Natural killer cell (primary cell): Measurements from ENCODE around the gene AKR1B15. TPM values are rescaled to one million over a fixed set of nuclear protein-coding genes. Genes with fewer than 3 reads are reported as not detected.

Source experiments
- ATAC-seq, 3 donors: fragments of 150-1000 bp in 2 of 3; fragments of 200-7000 bp in 1 of 3; cut with Tn5 transposase; 1 replicate in 1 of 3; 2 replicates in 2 of 3; pipeline ENCODE4 v1.10.0; 2021; ENCODE audit warnings: mild to moderate bottlenecking in 2 of 3, moderate library complexity in 2 of 3
- DNase-seq, 2 donors: peaks; one replicate each; pipeline versions ENCODE4 v3.0.0 to v3.0.0-alpha.2; 2013 to 2021; ENCODE audit warnings: mixed read lengths in 1 of 2
- H3K27ac ChIP-seq: one replicate; pipeline ENCODE4 v1.5.1; 2013; ENCODE audit warnings: mild to moderate bottlenecking, low read length
- H3K27me3 ChIP-seq: one replicate; pipeline ENCODE4 v1.6.1; 2013; ENCODE audit warnings: low read length; ENCODE audit not compliant: control insufficient read depth, insufficient read depth
- H3K36me3 ChIP-seq: one replicate; pipeline ENCODE4 v1.6.1; 2013; ENCODE audit warnings: low read length; ENCODE audit not compliant: control insufficient read depth, insufficient read depth
- H3K4me1 ChIP-seq: one replicate; pipeline ENCODE4 v1.6.1; 2013; ENCODE audit warnings: low read length; ENCODE audit not compliant: control insufficient read depth, insufficient read depth
- H3K4me3 ChIP-seq: one replicate; pipeline ENCODE4 v1.5.1; 2013; ENCODE audit warnings: low read length
- H3K9me3 ChIP-seq: one replicate; pipeline ENCODE4 v1.6.1; 2013; ENCODE audit warnings: low read length; ENCODE audit not compliant: control insufficient read depth, insufficient read depth
- H3K27ac Mint-ChIP-seq, 2 donors: one replicate each; pipeline ENCODE4 v1.8.0; 2022; ENCODE audit warnings: mild to moderate bottlenecking in 2 of 2, mixed read lengths in 2 of 2, moderate library complexity in 1 of 2
- H3K27me3 Mint-ChIP-seq, 2 donors: one replicate each; pipeline ENCODE4 v1.8.0; 2022; ENCODE audit warnings: low read depth in 2 of 2, mixed read lengths in 2 of 2
- H3K36me3 Mint-ChIP-seq: one replicate; pipeline ENCODE4 v1.8.0; 2022; ENCODE audit warnings: mixed read lengths
- H3K4me1 Mint-ChIP-seq, 2 donors: one replicate each; pipeline ENCODE4 v1.8.0; 2022; ENCODE audit warnings: mixed read lengths in 2 of 2
- H3K4me3 Mint-ChIP-seq: one replicate; pipeline ENCODE4 v1.8.0; 2022; ENCODE audit warnings: mild to moderate bottlenecking, moderate library complexity, mixed read lengths
- H3K9me3 Mint-ChIP-seq, 2 donors: one replicate each; pipeline ENCODE4 v1.8.0; 2022; ENCODE audit warnings: mixed read lengths in 2 of 2
- WGBS: methylation state at CpG from one replicate; pipeline ENCODE4 v1.1.7; 2013; ENCODE audit warnings: missing lambda C conversion rate; ENCODE audit not compliant: insufficient coverage; 5-methylcytosine and 5-hydroxymethylcytosine counted together
- intact Hi-C: fragments of 100-400 bp; cut with micrococcal nuclease; formaldehyde crosslinking; loops from one replicate; pipeline ENCODE4 v1.14.2; 2022
- total RNA-seq, 4 donors: library from RNA; stranded (reverse); fragments of 120-200 nt in 1 of 4; gene quantifications; one replicate each; pipeline versions ENCODE4 v1.2.3 to v1.2.4, GENCODE V29; 2013 to 2022
- TF ChIP-seq, protein P1 (sequence below): fragments of 200-600 bp; IDR thresholded peaks from one replicate; pipeline ENCODE4 v1.8.0; 2022; ENCODE audit warnings: antibody characterized with exemption

AKR1B15 gene
- total RNA-seq, 3 donors from 2014 or later (not counting 1 experiment from before 2014, with no cell fraction given), result not detected

DNA sequence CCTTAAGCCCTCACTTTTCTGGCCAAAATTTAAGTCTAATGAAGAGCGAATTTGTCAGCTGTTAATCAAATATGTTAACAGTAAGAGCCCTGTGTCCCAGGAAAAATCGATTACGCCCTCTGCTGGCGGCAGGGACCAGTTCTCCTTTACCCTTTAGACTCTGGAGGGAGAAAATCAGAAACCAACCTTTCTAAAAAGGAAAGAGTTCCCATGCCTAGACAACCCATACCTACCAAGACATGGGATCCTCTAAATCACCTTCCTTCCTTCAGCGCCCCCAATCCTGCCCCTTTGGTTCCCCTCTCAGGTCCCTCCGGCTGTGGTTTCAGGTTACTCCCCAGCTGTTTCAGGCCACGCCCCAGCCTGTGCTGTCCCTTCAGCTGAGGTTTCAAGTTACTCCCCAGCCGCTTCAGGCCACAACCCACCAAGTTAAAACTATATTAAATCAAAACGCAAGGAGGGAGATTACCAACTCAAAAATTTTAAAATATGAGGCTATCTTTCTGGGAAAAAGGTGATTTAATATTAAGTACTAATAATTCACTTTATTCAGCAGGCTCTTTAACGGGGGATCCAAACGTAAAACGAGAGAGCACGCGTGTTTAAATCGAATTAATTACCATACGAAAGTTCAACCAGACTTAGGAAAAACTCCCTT lies 1.4 kb upstream of the AKR1B15 start:
- Mint-ChIP-seq H3K9me3 (no peaks in the 10 kb centered on the region), H3K4me1 (peaks cover 0 to 5% of the 10 kb centered on the region in 2 donors)

DNA sequence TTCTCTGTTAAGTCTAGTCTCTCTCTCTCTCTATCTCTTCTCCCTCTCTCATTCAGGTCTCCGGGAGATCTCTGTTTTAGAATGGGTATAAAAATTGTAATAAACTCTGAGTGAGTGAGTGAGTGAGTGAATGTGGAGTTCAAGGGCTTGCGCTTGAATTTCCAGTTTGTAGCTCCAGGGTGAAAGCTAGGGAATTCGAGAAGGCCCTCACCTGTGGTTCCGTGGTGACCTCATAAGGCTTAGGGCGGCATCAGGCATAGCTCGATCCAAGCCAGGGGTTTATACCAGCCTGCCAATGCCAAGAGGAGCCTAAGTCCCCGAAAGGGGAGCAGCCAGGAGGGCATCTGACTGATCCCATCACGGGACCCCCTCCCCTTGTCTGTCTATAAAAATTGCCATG lies 456 bp downstream of the AKR1B15 start:
- DNase-seq (no peak), ATAC-seq (no peak)
- Histone ChIP-seq H3K4me3 (no peak overlapping the region), H3K36me3 (no peaks in the 10 kb centered on the region), H3K27ac (no peak overlapping the region), H3K27me3 (no peaks in the 10 kb centered on the region), H3K9me3 (no peaks in the 10 kb centered on the region), H3K4me1 (peaks cover 4% of the 10 kb centered on the region)
- H3K4me3 Mint-ChIP-seq, result no peak overlapping the region
- peaks cover 0 to 5% of the 10 kb centered on the region in 2 donors for H3K4me1 Mint-ChIP-seq
- intact Hi-C loops, result no loop called here
- no peaks in the 10 kb centered on the region for H3K9me3 Mint-ChIP-seq
- no peak overlapping the region for H3K27ac Mint-ChIP-seq
- TF ChIP-seq, protein P1, sequence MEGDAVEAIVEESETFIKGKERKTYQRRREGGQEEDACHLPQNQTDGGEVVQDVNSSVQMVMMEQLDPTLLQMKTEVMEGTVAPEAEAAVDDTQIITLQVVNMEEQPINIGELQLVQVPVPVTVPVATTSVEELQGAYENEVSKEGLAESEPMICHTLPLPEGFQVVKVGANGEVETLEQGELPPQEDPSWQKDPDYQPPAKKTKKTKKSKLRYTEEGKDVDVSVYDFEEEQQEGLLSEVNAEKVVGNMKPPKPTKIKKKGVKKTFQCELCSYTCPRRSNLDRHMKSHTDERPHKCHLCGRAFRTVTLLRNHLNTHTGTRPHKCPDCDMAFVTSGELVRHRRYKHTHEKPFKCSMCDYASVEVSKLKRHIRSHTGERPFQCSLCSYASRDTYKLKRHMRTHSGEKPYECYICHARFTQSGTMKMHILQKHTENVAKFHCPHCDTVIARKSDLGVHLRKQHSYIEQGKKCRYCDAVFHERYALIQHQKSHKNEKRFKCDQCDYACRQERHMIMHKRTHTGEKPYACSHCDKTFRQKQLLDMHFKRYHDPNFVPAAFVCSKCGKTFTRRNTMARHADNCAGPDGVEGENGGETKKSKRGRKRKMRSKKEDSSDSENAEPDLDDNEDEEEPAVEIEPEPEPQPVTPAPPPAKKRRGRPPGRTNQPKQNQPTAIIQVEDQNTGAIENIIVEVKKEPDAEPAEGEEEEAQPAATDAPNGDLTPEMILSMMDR, result no peak
- H3K27me3 Mint-ChIP-seq, result peaks cover 12 to 31% of the 10 kb centered on the region in 2 donors
- 87% methylated on average over 8 of the region's 8 CpGs for WGBS
- no peaks in the 10 kb centered on the region for H3K36me3 Mint-ChIP-seq

More for the DNA sequence above, 1.4 kb upstream of the AKR1B15 start:
- Mint-ChIP-seq H3K36me3 (no peaks in the 10 kb centered on the region), H3K27ac (no peak overlapping the region), H3K4me3 (no peak overlapping the region), H3K27me3 (peaks cover 19 to 42% of the 10 kb centered on the region in 2 donors)
- TF ChIP-seq, protein P1, result peak; percentile 80
- Histone ChIP-seq H3K4me3 (no peak overlapping the region), H3K27ac (no peak overlapping the region), H3K4me1 (peaks cover 4% of the 10 kb centered on the region), H3K9me3 (no peaks in the 10 kb centered on the region), H3K36me3 (no peaks in the 10 kb centered on the region), H3K27me3 (no peaks in the 10 kb centered on the region)
- 33% methylated on average over 15 of the region's 16 CpGs for WGBS
- intact Hi-C loops, result loop anchor here (1.0 kb wide), 1 partner anchor 115 kb away; no protein-coding TSS in a partner anchor
- DNase-seq (peak; percentile 59 to 79), ATAC-seq (peak; percentile 63 to 87 (median 72))

DNA sequence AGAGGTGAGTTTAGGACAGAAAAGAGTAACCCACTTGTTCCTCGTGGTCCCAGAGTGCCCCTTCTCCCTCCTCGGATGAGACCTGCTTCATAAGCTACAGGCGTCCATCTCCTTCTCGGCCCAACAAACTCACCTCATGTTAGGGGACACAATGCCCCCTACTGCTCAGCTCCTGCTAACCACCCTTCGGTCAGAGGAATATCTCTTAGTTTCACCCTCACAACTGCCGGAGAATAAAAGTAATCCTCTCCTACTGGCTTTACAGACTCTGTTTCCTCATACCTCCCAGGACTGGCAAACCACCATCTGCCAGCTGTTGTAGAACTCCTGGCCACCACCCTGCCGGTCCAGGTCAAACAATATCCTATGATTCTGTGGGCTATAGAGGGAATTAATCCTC lies 3.2 kb downstream of the AKR1B15 start:
- no peaks in the 10 kb centered on the region for H3K36me3 Mint-ChIP-seq
- intact Hi-C loops, result no loop called here
- WGBS, result 92% methylated on average over 7 of the region's 7 CpGs

More for the DNA sequence above, 3.2 kb downstream of the AKR1B15 start:
- TF ChIP-seq, protein P1, result no peak
- no peaks in the 10 kb centered on the region for H3K9me3 Mint-ChIP-seq
- Histone ChIP-seq H3K9me3 (no peaks in the 10 kb centered on the region), H3K27ac (no peak overlapping the region), H3K27me3 (no peaks in the 10 kb centered on the region), H3K4me1 (peaks cover 4% of the 10 kb centered on the region), H3K36me3 (no peaks in the 10 kb centered on the region), H3K4me3 (no peak overlapping the region)
- peaks cover 0 to 5% of the 10 kb centered on the region in 2 donors for H3K4me1 Mint-ChIP-seq
- peaks cover 7 to 13% of the 10 kb centered on the region in 2 donors for H3K27me3 Mint-ChIP-seq
- ATAC-seq (no peak), DNase-seq (no peak)
- H3K4me3 Mint-ChIP-seq, result no peak overlapping the region
- no peak overlapping the region for H3K27ac Mint-ChIP-seq
